ENCODE measurements around the gene ENHO.
"Not testable (repeated sequence)": the region's sequence is repeated elsewhere in the genome, so short reads cannot be mapped to it uniquely, and the experiment has no call there.

ENHO gene

DNA sequence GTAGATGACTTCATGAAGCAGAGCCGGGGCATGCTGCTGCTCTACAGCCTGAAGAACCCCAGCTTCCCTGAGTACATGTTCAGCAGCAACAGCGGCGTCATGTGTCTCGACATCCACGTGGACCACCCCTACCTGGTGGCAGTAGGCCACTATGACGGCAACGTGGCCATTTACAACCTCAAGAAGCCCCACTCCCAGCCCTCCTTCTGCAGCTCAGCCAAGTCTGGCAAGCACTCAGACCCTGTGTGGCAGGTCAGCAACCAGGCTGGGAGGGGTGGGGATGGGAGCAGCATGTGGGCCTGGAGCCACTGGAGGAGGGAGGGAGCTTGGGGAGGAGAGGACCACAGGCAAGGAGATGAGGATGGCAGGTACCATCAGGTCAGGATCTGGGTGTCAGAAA is 16.2 kb downstream of the ENHO start:
- no peak for DNase-seq (ENCODE audit: low read depth in 3 of 3)

DNA sequence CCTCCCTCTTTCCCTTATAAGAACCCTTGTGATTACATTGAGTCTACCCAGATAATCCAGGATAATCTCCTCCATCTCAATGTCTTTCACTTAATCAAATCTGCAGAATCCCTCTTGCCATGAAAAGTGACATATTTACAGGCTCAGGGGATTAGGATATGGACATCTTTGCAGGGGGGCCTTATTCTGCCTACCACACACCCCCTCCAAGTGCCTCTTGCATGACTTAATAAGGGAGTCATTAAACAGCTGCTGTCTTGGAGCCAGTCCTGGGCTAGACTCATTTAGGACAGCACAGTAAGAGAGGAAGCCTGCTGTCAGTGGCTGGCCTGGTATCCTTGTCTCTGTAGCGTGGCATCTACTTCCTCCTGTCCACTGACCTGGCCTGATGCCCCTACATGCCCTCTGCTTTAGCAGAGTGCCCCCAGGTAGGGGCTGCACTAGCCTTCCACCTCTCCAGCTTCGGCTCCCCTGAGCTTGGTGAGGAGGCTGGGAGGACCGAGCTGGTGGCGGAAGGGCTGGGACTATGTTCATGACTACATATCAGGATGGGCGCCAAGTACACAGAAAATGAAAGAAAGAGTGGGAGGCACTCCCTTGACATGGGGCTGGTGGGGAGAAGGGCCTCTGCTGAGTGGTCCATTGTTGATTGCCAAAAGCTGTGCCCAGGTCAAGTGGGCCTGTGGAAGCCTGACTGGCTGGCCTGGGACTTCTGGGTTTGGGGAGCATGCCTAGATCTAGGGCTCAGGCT is 17.2 kb downstream of the ENHO start:
- no peak for DNase-seq (ENCODE audit: low read depth in 3 of 3)

DNA sequence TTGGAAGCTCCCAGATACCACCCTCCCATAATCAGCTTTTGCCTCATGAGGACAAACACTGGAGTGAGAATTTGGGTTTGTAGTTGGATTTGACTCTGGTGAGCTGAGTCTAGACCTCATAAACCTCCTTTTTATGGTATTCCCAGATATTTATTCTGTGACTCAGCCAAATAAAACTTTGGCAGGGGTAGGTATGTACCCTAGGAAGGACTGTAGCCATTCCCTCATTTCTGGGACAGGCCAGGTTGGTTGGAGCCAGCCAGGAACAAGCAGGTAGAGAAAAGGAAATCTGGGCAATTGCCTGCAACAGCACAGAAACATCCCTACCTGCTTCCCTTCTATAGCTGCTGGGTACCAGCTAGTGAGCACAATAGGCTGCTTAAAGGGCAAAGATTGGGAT is 19.4 kb downstream of the ENHO start:
- no peak for DNase-seq (ENCODE audit: low read depth in 3 of 3)

DNA sequence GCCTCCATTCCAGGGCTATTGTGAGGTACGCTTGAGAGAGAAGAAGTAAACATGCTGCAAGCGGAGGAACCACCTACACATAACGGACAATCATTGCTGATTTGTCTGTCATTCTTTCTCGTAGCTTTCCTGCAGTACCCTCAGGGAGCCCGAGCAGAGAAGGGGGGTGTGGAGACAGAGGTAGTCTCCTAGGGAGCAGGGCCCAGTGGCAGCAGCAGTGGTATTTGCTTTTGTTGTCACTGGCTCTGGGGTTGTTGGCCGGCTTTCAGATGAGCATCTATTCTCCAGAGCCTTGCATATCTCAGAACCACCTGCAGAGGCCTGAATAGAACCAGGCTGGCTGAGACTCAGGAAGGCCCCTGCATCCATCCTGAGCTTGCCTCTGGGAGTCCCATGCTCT is 19.9 kb downstream of the ENHO start:
- no peak for DNase-seq (ENCODE audit: low read depth in 3 of 3)

DNA sequence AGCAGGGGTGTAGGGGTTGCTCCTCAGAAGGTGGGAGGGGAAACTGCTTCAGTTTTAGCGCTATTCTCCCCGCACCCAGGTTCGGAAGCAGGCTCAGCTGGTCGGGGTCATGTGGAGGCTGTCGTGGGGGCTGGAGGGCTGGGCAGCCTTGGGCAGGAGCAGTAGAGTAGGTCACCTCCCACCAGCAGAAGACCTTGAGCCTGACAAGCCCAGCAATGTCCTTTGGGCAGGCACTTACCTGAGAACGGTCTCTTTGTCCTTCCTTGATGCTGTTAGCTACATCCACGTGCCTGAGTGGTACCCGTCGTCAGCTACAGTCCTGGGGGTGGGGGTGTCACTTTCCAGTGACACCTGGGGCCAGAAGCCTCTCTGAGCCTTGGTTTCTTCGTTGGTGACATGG is 20.3 kb downstream of the ENHO start:
- no peak for DNase-seq (ENCODE audit: low read depth in 3 of 3)

DNA sequence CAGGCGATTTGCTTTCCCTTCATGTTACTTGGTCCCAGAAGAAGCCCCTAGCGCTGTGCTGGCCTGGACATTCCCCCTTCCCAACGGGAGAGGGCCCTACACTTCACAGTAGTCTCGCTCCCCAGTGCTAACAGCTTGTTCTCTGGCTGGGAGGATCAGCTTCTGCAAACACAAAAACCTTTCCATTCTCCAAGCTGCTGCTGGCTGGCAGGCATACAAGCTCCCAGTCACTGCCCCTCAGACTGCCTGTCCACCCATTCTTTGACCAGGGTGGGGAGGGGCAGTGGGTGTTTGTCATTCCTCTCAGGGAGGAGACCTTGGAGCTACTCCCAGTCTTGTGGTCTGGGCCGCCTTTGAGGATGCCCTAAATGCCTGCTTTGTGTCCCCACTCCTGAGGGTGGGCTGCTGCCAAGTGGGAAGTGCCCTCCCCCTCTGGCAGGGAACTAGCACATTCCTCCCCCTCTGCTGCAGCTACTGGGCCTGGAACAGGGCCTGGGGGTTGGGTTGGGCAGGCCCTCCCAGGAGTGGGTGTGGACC is 20.8 kb downstream of the ENHO start:
- DNase-seq (ENCODE audit: low read depth in 3 of 3), result no peak

DNA sequence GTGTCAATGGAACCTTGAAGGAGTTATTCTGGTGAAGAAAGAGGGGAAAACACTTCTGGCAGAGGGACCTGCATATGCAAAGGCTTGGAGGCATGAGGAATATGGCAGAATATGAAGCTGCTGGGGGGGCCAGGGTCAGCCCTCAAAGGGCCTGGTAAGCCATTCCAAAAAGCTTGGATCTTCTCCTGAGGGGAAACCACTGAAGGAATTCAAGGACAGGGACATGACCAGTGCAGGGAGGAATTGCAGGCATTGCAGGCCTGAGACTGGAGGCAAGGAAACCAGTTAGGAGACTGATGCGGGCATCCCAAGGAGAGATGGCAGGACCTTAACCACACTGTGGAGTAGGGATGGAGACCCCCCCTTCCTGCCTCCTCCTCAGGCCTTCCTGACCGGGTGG is 21.4 kb downstream of the ENHO start:
- no peak for DNase-seq (ENCODE audit: low read depth in 3 of 3)

DNA sequence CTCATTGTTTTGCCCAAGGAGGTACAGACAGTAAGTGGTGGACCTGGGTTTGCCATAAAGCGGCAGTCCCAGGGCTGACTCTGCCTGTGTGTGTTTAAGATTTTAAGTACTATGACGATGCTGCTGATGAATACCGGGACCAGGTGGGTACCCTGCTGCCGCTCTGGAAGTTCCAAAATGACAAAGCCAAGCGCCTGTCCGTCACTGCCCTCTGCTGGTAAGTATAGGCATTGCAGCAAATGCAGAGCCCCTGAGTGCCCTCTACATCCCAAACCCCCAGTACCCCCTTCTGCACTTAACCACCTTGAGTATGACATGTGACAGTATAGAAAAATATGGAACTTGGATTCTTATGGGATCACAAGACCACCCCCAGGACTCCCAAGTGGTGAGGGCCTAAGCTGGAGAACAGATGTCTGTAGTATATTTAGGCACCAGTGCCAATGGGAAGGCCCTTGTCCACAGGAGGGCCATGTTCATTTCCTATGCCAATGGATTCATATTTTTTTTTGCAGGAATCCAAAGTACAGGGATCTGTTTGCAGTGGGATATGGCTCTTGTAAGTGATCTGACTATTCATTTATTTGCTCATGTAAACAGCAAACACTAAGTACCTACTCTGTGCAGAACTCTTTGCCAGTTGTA is 22.0 kb downstream of the ENHO start:
- peak; percentile 50 to 62 (median 60) for DNase-seq (ENCODE audit: low read depth in 3 of 3)

DNA sequence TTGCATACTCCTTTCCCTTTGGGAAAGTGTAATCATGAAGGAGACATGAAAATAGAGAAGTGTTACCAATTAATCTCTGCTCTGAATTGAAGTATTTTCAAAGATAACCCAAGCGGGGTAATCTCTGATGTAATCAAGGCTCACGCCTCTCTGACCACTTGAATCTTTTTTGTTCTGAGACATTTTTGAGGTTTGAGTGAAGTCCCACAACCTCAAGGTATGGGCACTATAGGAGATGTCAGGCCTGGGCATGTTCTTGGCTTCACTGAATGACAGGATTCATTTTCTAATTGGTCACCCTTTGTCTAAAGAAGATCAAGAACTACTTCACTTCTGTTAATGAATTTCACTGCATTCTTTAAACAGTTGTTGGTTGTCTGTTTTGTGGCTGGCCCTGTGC is 23.7 kb downstream of the ENHO start:
- DNase-seq (ENCODE audit: low read depth in 3 of 3), result no peak

DNA sequence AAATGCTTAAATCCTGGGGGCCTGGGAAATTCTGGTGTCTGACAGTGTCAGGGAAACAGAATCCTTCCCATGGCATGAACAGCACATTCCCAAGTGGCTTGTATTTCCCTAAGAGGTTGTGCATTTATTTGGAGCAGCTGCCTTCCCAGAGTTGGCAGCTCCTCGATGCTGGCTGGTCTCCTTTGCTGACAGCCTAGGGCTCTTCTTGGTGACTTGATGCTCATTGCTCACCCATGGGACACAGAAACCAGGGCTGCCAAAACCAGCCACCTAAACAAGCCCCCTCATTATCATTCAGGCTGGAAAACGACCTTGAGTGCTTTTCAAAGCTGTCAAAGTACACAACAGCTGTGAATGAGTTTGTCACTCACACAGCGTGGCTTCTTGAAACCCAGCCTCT is 24.2 kb downstream of the ENHO start:
- no peak for DNase-seq (ENCODE audit: low read depth in 3 of 3)

DNA sequence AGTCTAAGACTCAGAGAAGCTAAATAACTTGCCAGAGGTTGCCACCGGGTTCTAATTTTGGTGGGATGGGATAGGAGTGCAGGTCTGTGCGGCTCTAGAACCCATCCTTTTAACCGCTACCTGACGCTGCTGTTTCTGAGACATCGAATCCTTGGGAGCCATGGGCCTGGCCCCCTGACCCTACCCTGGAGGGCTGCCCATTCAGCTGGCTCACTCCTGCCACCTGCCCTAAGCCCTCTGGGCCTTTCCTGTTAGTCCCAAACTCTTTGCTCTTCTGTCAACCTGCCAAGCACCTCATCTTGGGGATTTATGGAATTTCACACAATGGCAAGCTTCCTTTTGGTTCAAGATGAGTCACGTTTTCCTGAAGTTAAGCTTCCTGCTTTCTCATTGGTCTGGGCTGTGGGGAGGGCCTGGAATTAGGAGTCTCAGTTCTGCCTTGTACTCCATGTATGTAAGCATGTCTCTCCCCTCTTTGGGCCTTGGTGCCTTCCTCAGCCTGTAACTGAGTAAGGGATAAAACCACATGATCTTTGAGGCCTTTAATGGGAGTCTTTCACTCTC is 26.6 kb downstream of the ENHO start:
- DNase-seq (ENCODE audit: low read depth in 3 of 3), result no peak

DNA sequence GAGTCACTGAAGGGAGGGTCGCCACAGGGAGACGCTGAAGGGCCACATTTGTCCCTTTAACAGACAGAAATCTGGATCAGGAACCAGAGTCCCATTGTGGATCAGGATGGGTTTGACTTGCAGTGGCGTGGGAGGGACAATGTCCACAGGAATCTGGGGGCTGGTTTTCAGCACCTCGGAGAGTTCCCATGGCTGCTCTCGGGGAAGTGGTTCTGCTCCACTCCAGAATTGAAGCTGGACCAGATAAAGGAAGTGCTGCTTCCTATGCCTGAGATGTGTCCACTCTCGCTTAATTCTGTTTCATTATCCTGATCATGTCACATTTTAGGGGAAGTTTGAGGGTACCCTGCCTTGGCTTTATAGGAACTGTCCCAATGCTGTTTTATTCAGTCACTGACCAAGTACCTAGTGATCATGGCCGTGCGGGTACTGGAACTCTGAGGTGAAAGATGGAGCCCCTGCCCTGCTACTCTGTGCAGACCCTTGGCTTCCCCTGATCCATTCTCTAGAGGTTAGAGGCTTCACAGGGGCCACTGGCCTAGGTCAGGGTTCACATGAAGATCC is 28.7 kb downstream of the ENHO start:
- DNase-seq (ENCODE audit: low read depth in 3 of 3), result no peak

DNA sequence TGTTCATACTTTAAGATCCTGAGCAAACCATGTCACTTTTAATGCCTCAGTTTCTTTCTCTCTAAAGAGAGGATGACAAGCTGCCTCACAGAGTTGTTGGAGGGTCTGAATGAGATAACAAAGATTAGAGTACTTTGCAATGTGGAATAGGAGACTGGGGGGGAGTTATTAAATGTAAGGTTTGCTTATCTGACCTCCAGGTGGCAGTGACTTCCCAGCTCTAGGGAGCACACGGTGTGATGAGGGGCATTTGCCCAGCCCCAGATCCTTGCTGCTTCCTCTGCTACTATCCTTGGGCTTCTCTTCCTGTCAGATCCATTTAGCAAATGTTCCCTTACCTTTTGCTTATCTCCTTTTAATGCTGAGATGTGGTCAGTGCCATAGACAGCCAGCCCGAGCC is 30.7 kb downstream of the ENHO start:
- DNase-seq (ENCODE audit: low read depth in 3 of 3), result no peak

DNA sequence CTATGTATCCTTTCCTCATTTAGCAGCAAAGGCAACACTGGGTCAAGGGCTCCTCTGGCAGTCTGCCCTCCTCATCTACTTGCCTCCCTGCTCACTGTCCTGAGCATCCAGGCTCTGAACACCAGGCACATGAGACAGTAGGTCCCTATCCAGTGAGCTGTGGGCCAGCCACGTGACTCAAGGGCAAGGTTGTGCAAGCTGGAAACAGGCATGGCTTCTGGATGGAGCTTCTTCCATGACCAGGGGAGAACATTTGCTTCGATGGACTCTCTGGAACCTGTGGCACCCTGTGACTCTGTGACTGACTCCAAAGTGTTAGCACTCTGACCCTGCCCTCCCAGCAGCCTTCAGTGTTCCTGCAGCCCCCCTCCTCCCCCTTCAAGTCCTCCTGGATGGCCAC is 31.2 kb downstream of the ENHO start:
- no peak for DNase-seq (ENCODE audit: low read depth in 3 of 3)

DNA sequence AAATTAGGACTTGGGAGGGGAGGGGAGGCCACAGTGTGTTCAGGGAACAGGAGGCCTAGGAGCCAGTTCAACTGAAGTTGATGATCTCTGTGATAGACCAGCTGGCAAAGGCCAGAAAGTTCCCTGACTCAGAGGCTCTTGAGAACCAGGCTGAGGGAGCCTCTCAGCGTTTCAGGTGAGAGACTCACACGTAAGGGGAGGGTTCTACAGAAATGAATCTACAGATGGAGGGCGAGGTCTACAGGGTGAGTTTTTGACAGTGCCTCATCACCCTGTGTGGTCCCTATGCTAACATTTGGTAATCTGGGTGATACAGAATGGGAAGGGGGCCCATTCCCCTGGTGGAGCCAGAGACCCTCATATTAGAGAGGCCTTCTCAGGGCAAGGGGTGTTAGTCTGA is 32.0 kb downstream of the ENHO start:
- DNase-seq (ENCODE audit: low read depth in 3 of 3), result no peak

DNA sequence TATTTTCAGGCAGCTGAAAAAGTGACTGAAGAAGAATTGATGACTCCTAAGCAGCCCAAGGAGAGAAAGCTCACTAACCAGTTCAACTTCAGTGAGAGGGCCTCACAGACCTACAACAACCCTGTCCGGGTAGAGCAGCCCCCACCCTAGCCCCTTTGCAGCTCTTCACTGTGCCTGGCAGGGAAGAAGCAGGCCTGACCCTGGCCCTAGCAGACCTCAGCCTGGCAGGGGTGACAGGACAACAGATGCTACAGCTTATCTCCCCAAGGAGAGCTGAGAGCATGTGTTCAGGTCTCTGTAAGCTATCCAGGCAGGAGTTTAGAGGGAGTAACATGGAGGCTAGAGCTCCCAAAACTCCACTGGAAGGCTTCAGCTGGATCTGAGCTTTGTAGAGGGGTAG is 32.4 kb downstream of the ENHO start:
- DNase-seq (ENCODE audit: low read depth in 3 of 3), result no peak

DNA sequence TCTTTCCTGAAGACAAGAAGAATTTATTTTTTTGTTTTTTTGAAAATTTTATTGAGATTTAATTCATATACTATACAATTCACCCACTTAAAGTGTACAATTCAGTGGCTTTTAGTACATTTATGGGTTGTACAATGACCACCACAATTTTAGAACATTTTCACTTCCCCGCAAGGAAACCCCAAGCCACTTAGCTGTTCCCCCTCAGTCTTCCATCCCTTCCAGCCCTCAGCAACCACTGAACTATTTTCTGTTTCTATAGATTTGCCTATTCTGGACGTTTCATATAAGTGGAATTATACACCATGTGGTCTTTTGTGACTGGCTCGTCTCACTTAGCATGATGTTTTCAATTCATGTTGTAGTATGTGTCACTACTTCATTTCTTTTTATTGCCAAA is 36.2 kb downstream of the ENHO start:
- DNase-seq (ENCODE audit: low read depth in 3 of 3), result no peak

DNA sequence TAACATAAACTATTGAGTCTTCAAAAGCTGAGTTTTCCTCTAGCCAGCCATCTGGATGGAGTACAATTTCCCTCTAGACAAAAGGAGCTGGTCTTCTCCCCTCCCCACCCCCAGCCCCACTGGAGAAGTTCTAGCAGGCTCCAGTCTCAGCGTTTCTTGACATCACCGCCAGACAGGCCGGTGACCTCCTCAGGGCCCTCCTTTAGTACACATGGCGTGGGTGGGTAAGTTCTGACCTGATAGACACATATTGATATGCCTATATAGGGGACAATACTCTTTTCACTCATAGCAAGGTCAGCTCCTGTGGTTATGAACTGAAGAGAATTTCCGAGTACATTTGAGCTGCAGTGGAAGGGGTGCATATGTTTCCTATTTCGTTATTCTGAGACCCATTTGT is 37.0 kb downstream of the ENHO start:
- no peak for DNase-seq (ENCODE audit: low read depth in 3 of 3)

DNA sequence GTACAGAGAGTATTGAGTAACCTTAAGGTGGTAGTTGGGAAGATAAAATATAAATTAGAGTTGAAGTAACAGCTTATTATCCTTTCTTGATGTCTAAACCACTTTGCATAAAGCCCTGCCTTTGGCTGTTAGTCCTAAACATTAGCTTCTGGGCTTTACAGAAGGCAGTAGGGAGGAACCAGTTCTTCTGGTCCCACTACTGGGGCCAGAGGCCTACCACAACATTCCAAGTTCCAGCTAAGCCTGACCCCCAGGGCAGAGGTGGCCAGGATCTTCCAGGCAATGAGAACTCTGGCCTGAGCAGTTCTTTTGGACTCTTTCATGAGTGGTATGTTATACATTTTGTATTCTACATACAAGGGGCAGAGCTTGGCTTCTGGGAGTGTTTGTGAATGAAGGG is 38.1 kb downstream of the ENHO start:
- DNase-seq (ENCODE audit: low read depth in 3 of 3), result no peak

DNA sequence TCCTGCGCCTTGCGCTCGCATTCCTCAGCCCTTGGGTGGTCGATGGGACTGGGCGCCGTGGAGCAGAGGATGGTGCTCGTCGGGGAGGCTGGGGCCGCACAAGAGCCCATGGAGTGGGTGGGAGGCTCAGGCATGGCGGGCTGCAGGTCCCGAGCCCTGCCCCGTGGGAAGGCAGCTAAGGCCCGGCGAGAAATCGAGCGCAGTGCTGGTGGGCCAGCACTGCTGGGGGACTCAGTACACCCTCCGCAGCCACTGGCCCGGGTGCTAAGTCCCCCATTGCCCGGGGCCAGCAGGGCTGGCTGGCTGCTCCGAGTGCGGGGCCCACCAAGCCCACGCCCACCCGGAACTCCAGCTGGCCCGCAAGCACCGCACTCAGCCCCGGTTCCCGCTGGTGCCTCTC is 40.0 kb downstream of the ENHO start:
- DNase-seq (ENCODE audit: low read depth in 3 of 3), result not testable (repeated sequence)

DNA sequence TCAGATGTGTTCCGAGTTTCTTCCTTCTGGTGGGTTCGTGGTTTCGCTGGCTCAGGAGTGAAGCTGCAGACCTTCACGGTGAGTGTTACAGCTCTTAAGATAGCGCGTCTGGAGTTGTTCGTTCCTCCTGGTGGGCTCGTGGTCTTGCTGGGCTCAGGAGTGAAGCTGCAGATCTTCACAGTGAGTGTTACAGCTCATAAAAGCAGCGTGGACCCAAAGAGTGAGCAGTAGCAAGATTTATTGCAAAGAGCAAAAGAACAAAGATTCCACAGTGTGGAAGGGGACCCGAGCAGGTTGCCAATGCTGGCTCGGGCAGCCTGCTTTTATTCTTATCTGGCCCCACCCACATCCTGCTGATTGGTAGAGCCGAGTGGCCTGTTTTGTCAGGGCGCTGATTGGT is 41.2 kb downstream of the ENHO start:
- DNase-seq (ENCODE audit: low read depth in 3 of 3), result not testable (repeated sequence)

DNA sequence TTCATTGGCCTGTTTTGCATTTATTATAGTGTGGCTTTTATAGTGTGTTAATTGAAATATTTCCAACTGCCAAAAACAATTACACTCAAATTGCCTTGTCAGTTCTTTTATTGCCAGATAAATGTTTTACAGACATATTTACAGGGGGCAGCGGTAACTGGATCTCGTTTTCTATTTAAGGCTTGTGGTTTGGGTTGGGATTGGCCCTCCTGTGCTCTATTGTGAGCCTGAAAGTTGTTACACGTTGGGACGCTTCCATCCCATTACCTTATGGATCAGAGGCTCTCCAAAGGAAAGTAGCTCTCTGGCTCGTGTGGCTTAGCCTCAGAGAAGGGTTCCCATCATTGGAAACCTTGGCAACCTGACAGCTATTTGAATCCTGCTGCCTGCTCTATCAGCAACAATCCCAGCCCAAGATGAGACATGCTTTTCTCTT is 43.3 kb downstream of the ENHO start:
- DNase-seq (ENCODE audit: low read depth in 3 of 3), result no peak

DNA sequence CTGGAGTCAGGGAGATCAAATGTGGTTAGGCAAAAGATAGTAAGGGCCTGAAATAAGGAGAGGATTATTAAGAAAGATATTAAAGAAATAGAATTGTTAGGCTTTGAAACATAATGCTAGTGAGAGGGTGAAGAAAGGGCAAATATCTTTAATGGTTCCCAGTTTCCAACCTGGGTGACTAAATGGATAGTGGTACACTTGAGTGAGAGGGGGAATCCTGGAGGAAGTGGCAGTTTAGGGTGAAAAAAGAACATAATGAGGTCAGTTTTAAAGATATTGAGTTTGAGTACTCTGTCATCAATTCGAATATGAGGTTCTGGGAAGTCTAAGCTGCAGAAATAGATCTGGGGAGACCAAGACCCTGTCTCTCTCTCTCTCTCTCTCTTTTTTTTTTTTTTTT is 45.2 kb downstream of the ENHO start:
- DNase-seq (ENCODE audit: low read depth in 3 of 3), result no peak
